ENCODE results near the gene NFATC4.
"Not testable (repeated sequence)": the region's sequence is repeated elsewhere in the genome, so short reads cannot be mapped to it uniquely, and the experiment has no call there.

NFATC4 gene

DNA sequence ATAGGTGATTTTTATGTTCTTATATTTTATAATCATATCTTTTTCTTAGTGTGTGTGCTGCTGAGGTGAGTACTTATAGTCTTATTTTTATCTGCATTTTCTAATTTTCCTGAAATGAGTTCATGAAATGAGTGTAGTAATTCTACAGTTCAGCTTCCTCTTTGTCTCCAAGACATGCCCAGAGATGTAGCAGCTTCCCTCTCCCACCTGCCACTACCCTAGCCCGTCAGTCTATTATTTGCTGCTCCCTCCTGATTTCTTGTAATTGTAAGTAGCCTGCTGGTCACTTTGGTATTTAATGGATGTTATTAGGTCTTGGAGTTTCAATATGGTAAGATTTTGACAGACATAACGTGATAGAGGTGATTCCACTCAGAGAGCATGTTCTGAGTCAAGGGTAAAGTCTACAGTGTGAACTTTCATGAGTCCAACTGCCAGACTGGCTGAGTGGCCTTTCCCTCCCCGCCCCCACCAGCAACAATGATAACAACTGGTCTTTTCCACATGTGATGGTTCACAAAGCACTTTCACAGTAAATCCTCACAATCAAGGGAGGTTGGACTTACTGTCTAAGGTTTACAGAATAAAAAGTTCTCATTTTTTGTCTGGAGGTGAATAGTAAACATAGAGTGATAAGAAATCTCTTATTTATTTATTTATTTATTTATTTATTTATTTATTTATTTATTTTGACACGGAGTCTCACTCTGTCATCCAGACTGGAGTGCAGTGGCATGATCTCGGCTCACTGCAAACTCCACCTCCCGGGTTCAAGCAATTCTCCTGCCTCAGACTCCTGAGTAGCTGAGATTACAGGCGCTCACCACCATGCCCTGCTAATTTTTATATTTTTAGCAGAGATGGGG is 24.0 kb upstream of the NFATC4 start:
- POLR2A ChIA-PET, result no interaction called here
- TF ChIP-seq, protein P1, sequence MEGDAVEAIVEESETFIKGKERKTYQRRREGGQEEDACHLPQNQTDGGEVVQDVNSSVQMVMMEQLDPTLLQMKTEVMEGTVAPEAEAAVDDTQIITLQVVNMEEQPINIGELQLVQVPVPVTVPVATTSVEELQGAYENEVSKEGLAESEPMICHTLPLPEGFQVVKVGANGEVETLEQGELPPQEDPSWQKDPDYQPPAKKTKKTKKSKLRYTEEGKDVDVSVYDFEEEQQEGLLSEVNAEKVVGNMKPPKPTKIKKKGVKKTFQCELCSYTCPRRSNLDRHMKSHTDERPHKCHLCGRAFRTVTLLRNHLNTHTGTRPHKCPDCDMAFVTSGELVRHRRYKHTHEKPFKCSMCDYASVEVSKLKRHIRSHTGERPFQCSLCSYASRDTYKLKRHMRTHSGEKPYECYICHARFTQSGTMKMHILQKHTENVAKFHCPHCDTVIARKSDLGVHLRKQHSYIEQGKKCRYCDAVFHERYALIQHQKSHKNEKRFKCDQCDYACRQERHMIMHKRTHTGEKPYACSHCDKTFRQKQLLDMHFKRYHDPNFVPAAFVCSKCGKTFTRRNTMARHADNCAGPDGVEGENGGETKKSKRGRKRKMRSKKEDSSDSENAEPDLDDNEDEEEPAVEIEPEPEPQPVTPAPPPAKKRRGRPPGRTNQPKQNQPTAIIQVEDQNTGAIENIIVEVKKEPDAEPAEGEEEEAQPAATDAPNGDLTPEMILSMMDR (IDR thresholded peaks at IDR 0.05; ENCODE audit: control extremely low read depth, extremely low read depth, low read depth, missing control alignments), result no peak
- DNase-seq (ENCODE audit: extremely low spot score), result no peak
- CTCF ChIA-PET, result interaction anchor here (0.8 to 5.7 kb wide), 8 partner anchors 11 to 102 kb away, joined by 3 to 71 read pairs (median 6); partner anchors contain the start of genes ADCY4, CBLN3, KHNYN and TINF2

GRCh38 chr14:24347134-24347533 is 20.9 kb upstream of the NFATC4 start:
- TF ChIP-seq, protein P1 (IDR thresholded peaks at IDR 0.05; ENCODE audit: control extremely low read depth, extremely low read depth, low read depth, missing control alignments), result no peak
- CTCF ChIA-PET, result interaction anchor here (0.7 to 5.7 kb wide), 6 partner anchors 9 to 90 kb away, joined by 3 to 71 read pairs (median 6); partner anchors contain the start of gene ADCY4
- no peak for DNase-seq (ENCODE audit: extremely low spot score)
- POLR2A ChIA-PET, result no interaction called here

DNA sequence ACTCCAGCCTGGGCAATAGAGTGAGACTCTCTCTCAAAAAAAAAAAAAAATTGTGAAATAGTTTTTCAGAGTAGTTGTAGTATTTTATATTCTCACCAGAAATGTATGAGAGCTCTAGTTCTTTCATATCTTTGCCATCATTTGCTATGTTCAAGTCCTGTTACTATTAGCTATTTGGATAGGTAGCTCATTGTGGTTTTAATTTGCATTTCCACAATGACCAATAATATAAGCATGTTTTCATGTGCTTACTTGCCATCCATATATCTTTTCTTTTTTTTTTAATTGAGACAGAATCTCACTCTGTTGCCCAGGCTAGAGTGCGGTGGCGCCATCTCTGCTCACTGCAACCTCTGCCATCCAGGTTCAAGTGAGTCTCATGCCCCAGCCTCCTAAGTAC is 19.8 kb upstream of the NFATC4 start:
- CTCF ChIA-PET, result interaction anchor here (1.2 to 5.7 kb wide), 4 partner anchors 10 to 84 kb away, joined by 3 to 71 read pairs (median 8); partner anchors contain the start of gene ADCY4
- TF ChIP-seq, protein P1 (IDR thresholded peaks at IDR 0.05; ENCODE audit: control extremely low read depth, extremely low read depth, low read depth, missing control alignments), result no peak
- DNase-seq (ENCODE audit: extremely low spot score), result no peak
- POLR2A ChIA-PET, result no interaction called here

GRCh38 chr14:24349742-24350141 is 18.2 kb upstream of the NFATC4 start:
- POLR2A ChIA-PET, result no interaction called here
- TF ChIP-seq, protein P1 (IDR thresholded peaks at IDR 0.05; ENCODE audit: control extremely low read depth, extremely low read depth, low read depth, missing control alignments), result no peak
- no peak for DNase-seq (ENCODE audit: extremely low spot score)
- CTCF ChIA-PET, result interaction anchor here (0.7 to 3.2 kb wide), 7 partner anchors 9 to 81 kb away, joined by 3 to 16 read pairs (median 4); partner anchors contain the start of genes NFATC4 and RIPK3

DNA sequence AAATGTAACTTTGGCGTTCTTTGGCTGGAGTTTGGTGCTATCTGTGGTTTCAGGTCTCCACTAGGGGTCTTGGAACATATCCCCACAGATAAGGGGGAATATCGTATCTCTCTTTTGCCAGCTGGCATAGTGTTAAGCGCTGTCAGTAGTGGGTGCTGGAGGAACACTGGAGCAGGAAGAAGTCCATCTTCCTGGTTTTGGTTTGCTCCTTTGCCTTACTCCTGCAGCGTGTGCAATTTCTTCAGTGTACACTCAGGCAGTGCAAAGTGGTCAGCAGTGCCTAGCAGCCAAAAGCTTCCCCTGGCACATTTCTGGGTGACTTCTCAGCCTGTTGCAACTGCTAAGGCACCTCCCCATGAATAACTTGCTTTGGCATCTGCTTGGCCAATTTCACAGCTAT is 16.5 kb upstream of the NFATC4 start:
- TF ChIP-seq, protein P1 (IDR thresholded peaks at IDR 0.05; ENCODE audit: control extremely low read depth, extremely low read depth, low read depth, missing control alignments), result no peak
- ChIA-PET POLR2A (no interaction called here), CTCF (interaction anchor here (1.2 to 3.2 kb wide), 5 partner anchors 11 to 85 kb away, joined by 3 to 16 read pairs (median 7); no protein-coding TSS in a partner anchor)
- DNase-seq (ENCODE audit: extremely low spot score), result no peak

GRCh38 chr14:24353559-24354481 is 14.2 kb upstream of the NFATC4 start:
- POLR2A ChIA-PET, result no interaction called here
- TF ChIP-seq, protein P1 (IDR thresholded peaks at IDR 0.05; ENCODE audit: control extremely low read depth, extremely low read depth, low read depth, missing control alignments), result no peak
- CTCF ChIA-PET, result interaction anchor here (1.2 to 2.0 kb wide), 3 partner anchors 12 to 78 kb away, joined by 3 to 7 read pairs (median 3); no protein-coding TSS in a partner anchor
- DNase-seq (ENCODE audit: extremely low spot score), result no peak

DNA sequence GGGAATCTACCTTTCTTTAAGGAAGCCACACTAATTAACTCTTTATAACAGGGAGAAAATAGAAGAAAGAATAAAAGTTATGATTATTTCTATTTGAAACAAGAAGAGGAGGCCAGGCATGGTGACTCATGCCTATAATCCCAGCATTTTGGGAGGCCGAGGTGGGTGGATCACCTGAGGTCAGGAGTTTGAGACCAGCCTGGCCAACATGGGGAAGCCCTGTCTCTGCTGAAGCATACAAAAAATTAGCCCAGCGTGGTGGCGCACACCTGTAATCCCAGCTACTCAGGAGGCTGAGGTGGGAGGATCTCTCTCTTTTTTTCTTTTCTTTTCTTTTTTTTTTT is 13.5 kb upstream of the NFATC4 start:
- DNase-seq (ENCODE audit: extremely low spot score); POLR2A ChIA-PET: not testable (repeated sequence)
- CTCF ChIA-PET, result interaction anchor here (1.2 to 1.6 kb wide), 2 partner anchors 12 to 14 kb away, joined by 3 read pairs; no protein-coding TSS in a partner anchor
